HFF-Myc (cell line): ENCODE results near the gene RABL6.
"Not testable (repeated sequence)": the region's sequence is repeated elsewhere in the genome, so short reads cannot be mapped to it uniquely, and the experiment has no call there.

Experiments
- DNase-seq: peaks from one replicate; pipeline ENCODE4 v3.0.0-alpha.2; 2011; ENCODE audit warnings: low read depth; ENCODE audit errors: extremely low read depth
- H3K4me3 ChIP-seq: replicated peaks from 2 replicates; pipeline ENCODE4 v1.5.1; 2011; ENCODE audit warnings: low read depth, mild to moderate bottlenecking, control low read depth, low read length
- TF ChIP-seq, protein P1 (sequence below): IDR thresholded peaks from 2 replicates; pipeline ENCODE4 v1.5.1; 2012; ENCODE audit warnings: mild to moderate bottlenecking, low read depth, low read length, control low read depth; ENCODE audit errors: missing control alignments

Gene RABL6

DNA sequence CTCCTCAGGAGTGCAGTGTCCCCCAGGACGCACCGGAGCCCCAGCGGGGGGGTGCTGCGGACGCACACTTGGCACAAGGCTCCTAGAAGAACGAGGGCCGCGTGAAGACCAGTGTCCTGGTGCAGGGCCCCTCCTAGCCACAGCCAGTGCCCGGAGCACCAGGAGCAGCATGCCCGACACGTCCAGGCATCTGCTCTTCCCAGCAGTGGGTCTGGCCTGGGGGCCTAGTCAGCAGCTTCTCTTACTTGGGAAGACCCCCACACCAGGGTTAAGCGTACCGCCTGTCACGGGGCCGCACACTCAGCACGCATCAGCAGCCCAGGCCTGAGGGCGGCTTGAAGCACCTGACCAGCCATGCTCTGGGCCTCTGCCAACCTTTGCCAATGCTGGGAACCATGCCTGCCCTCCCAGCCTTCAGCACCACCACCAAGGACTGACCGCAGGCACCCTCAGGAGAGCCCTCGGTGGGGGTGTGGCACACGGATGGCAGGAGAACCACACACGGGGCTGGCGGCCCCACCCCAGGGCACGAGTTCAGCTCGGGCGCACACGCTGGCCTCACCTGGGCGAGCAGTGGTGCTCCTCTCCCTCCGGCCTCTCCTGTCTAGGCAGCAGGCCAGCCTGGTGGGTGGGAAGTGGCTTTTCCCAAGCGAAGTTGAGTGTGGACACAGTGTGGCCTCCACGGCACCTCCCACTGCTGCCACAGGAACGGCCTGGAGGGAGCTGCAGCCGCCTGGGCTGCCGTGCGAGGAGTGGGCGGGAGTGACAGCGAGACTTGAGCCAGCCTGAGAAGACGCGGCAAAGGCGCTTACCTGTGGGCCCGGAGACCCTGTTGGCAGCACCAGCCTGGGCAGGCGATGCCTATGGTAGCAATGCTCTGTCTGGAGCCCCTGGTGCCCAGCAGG, 22.5 kb downstream of the RABL6 start:
- DNase-seq, result no peak
- TF ChIP-seq, protein P1, sequence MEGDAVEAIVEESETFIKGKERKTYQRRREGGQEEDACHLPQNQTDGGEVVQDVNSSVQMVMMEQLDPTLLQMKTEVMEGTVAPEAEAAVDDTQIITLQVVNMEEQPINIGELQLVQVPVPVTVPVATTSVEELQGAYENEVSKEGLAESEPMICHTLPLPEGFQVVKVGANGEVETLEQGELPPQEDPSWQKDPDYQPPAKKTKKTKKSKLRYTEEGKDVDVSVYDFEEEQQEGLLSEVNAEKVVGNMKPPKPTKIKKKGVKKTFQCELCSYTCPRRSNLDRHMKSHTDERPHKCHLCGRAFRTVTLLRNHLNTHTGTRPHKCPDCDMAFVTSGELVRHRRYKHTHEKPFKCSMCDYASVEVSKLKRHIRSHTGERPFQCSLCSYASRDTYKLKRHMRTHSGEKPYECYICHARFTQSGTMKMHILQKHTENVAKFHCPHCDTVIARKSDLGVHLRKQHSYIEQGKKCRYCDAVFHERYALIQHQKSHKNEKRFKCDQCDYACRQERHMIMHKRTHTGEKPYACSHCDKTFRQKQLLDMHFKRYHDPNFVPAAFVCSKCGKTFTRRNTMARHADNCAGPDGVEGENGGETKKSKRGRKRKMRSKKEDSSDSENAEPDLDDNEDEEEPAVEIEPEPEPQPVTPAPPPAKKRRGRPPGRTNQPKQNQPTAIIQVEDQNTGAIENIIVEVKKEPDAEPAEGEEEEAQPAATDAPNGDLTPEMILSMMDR, result no peak
- H3K4me3 ChIP-seq, result no peak overlapping the region

DNA sequence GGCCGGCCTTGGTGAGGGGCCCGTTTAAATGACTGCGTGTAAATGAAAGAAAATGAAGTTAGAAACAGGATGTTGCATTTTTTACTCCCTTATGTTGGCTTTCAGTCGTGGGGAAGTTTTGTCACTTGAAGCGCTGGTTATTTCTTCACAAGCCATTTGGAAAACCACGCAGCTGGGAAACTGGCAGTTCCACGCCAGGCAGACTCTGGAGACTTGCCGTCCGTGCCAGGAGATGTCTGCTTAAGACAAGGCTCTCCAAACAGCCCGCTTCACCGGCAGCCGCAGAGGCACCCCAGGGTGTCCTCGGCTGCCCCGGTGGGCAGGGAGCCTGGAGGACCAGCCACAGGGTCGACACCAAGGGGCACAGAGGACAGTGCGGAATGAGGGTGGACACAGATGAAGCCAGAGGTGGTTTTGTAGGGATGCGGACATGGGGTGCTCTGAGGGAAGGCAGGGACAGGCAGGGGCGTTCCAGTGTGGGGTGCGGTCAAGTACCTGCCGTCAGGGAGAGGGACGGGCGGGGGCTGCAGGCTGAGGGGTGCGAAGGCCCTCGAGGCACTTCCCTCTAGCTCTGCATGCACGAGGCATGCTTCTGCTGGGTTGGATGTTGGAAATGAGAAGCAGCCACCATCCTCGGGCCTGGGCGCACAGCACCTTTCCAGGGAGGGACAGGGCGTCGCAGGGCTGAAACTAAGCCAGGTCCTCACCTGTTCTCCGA, 23.4 kb downstream of the RABL6 start:
- no peak for DNase-seq
- H3K4me3 ChIP-seq, result no peak overlapping the region

DNA sequence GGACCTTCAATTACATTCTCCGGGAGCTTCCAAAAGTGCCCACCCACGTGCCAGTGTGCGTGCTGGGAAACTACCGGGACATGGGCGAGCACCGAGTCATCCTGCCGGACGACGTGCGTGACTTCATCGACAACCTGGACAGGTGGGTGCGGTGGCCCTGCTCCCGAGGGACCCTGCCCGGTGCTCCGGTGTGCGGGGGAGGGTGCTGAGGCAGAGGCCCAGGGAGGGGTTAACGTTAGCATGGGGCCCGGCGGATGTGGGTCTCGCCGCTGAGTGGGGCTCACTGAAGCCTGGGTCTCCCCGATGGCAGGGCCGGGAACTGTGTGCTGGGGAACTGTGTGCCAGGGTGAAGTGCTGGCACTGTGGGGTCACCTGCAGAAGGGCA, 24.0 kb downstream of the RABL6 start:
- DNase-seq, result no peak
- TF ChIP-seq, protein P1, result no peak

More for the DNA sequence above, 23.4 kb downstream of the RABL6 start:
- TF ChIP-seq, protein P1, result no peak

DNA sequence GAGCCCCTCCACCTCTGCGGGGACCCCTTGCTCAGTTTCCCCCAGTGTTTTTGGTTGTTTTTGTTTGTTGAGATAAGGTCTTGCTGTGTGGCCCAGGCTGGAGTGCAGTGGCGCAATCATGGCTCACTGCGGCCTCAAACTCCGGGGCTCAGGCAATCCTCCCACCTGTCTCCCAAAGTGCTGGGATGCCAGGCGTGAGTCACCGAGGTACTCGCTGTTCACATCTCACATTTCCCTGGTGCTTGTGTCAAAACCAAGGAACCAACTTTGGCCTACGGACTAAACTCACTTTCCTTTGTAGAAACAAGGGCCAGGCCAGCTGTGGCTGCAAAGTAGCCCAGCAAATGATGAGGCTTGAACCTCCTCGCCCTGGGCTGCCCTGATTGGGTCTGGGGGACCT, 24.8 kb downstream of the RABL6 start:
- TF ChIP-seq, protein P1, result no peak
- H3K4me3 ChIP-seq, result no peak overlapping the region
- DNase-seq, result no peak

More for the DNA sequence above, 24.0 kb downstream of the RABL6 start:
- H3K4me3 ChIP-seq, result no peak overlapping the region

DNA sequence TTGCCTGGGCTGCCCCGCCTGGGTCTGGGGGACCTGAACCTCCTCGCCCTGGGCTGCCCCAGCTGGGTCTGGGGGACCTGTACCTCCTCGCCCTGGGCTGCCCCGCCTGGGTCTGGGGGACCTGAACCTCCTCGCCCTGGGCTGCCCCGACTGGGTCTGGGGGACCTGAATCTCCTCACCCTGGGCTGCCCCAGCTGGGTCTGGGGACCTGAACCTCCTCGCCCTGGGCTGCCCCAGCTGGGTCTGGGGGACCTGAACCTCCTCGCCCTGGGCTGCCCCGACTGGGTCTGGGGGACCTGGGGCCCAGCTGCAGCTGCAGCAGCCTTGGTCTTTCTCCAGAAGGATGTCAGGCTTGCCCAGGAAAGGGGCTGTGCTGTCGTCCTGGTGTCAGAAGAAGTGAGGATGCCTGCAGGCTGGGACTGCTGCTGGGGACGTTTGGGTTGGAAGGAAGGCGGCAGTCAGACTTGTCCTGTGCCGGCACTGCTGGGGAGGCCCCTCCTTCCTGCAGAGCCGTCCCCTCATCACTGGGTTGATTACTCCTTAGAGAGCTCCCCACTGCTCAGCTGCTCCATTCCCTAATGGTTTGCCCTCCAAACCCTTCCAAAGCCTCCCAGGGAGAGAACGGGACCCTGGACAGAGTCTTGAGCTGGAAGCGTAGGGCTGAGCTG, 25.8 kb downstream of the RABL6 start:
- H3K4me3 ChIP-seq, DNase-seq: not testable (repeated sequence)

DNA sequence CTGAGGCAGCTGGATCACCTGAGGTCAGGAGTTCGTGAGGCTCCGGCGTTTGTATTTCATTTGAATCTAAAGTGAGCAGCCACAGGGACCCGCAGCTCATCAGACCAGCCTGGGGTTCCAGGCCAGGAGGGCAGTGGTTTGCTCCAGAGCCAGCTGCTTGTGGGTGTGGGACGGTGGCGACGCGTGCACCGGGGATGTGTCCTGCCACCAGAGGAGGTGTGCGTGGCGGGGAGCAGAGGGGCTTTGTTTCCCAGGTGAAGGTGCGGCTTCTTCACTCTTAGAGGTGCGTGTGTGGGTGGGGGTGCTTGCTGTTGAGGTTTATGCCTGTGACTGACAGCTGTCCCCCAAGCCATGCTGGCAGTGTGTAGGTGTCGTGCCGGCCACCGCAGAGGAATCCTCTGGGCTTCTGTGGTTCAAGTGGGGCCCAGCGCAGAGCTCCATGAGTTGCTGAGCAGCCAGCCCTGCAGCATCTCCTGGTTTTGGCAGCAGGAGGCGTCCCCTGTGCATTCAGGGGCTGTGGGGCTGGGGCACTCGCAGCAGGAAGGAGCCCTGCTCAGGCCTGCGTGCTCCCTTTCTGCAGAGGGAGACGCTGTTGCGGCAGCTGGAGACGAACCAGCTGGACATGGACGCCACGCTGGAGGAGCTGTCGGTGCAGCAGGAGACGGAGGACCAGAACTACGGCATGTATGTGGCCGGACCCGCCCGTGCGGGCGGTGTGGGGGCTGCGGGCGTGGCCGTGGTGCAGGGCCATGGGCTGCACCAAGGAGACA, 27.6 kb downstream of the RABL6 start:
- no peak overlapping the region for H3K4me3 ChIP-seq
- TF ChIP-seq, protein P1, result no peak
- DNase-seq, result no peak
